ENCODE measurements around the gene KIF3A. TPM values are rescaled to one million over a fixed set of nuclear protein-coding genes. Genes with fewer than 3 reads are reported as not detected.

KIF3A gene
- total and polyA plus RNA-seq, 2 experiments from 2014 or later, result 11.2 to 19.7 TPM

GRCh38 chr5:132667309-132667708 is 70.0 kb downstream of the KIF3A start:
- Histone ChIP-seq H3K36me3 (ENCODE audit: insufficient read depth) (no peaks in the 10 kb centered on the region), H3K4me1 (ENCODE audit: insufficient read depth) (no peaks in the 10 kb centered on the region), H3K27me3 (ENCODE audit: insufficient read depth) (no peaks in the 10 kb centered on the region), H3F3A (replicated peaks; ENCODE audit: low read depth) (no peaks in the 10 kb centered on the region), H4K20me1 (replicated peaks; ENCODE audit: insufficient read depth) (no peaks in the 10 kb centered on the region), H3K9me2 (ENCODE audit: insufficient read depth) (peaks cover 2% of the 10 kb centered on the region; the same call in 1 of the 2 replicates), H3K4me3 (no peak overlapping the region), H3K4me2 (no peak overlapping the region), H3K79me2 (replicated peaks; ENCODE audit: insufficient read depth) (no peaks in the 10 kb centered on the region), H2AFZ (no peak overlapping the region), H3K27ac (ENCODE audit: low read depth) (no peak overlapping the region)
- no peak for ATAC-seq
- no peaks in the 10 kb centered on the region; the same call in 2 of the 3 replicates for H3K36me3 Mint-ChIP-seq (ENCODE audit: low read depth)
- DNase-seq (ENCODE audit: low spot score), result no peak
- TF ChIP-seq EZH2phosphoT487 (IDR thresholded peaks at IDR 0.05; ENCODE audit: unreplicated experiment), result no peak
- no peak for TF ChIP-seq CREB1 (CRISPR knock-in tag; IDR thresholded peaks at IDR 0.05; ENCODE audit: low read depth)
- TF ChIP-seq CTCF (conservative IDR thresholded peaks at IDR 0.05; ENCODE audit: low read depth in 2 of 2), result no peak
- H3K4me3 Mint-ChIP-seq, result no peak overlapping the region
- peaks cover 17% of the 10 kb centered on the region for H3K4me1 Mint-ChIP-seq
- no peaks in the 10 kb centered on the region; the same call in 2 of the 3 replicates for H3K9me3 Mint-ChIP-seq
- no peak overlapping the region for H3K27ac Mint-ChIP-seq
- H3K27me3 Mint-ChIP-seq (ENCODE audit: insufficient read depth, low read depth, poor library complexity), result peaks cover 20% of the 10 kb centered on the region

DNA sequence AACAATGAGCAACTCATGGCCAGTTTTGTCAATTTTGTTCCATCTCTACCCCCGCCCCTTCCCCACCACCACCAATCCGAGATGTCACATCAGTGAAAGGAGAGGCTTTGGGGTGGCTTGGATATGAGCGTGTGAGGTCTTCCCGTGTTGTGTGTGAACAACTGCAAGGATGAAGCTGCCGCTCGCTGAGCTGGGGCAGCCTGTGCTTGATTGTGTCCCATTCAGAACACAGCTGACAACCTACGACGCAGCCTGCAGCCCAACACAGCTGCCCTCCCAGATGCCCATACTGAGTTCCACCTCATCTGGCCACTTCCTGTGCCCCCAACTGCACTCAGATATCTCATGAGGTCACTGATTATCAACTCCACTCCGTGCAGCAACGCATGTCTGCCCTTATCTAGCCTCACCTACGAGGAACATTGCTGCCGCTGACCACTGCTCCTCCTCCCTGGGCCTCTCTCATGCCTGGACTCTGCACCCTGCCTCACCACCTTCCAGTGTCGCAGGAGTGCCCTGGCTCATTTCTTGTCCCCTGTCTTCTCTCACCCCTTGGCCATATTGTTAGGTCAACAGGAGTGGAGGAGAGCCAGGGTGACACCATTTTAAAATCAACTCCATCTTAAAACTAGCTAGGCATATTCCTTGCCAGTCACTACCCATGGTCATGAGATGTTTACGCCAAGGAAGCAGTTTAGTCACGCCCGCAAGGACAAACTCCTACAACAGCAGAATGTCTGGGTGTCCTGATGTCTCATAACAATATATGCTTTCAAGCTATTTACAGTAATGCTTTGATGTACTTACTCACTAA is 70.8 kb downstream of the KIF3A start:
- peaks cover 17% of the 10 kb centered on the region for H3K4me1 Mint-ChIP-seq
- no peak overlapping the region for H3K4me3 Mint-ChIP-seq
- H3K36me3 Mint-ChIP-seq (ENCODE audit: low read depth), result no peaks in the 10 kb centered on the region; the same call in 2 of the 3 replicates
- Histone ChIP-seq H3F3A (replicated peaks; ENCODE audit: low read depth) (no peaks in the 10 kb centered on the region), H3K27me3 (ENCODE audit: insufficient read depth) (no peaks in the 10 kb centered on the region), H2AFZ (0 out of 2 replicates have a peak overlapping the region, but pooled peaks have one; percentile 14), H3K36me3 (ENCODE audit: insufficient read depth) (no peaks in the 10 kb centered on the region), H4K20me1 (replicated peaks; ENCODE audit: insufficient read depth) (no peaks in the 10 kb centered on the region), H3K4me3 (no peak overlapping the region), H3K27ac (ENCODE audit: low read depth) (no peak overlapping the region), H3K4me1 (ENCODE audit: insufficient read depth) (no peaks in the 10 kb centered on the region), H3K79me2 (replicated peaks; ENCODE audit: insufficient read depth) (no peaks in the 10 kb centered on the region), H3K4me2 (no peak overlapping the region), H3K9me2 (ENCODE audit: insufficient read depth) (peaks cover 2% of the 10 kb centered on the region; the same call in 1 of the 2 replicates)
- no peaks in the 10 kb centered on the region; the same call in 2 of the 3 replicates for H3K9me3 Mint-ChIP-seq
- DNase-seq (ENCODE audit: low spot score) (no peak), ATAC-seq (no peak)
- H3K27ac Mint-ChIP-seq, result no peak overlapping the region
- H3K27me3 Mint-ChIP-seq (ENCODE audit: insufficient read depth, low read depth, poor library complexity), result peaks cover 20% of the 10 kb centered on the region
- no peak for TF ChIP-seq ZNF114 (CRISPR knock-in tag; IDR thresholded peaks at IDR 0.05)
- TF ChIP-seq JUNB (IDR thresholded peaks at IDR 0.05; ENCODE audit: unreplicated experiment), result no peak
- TF ChIP-seq NANOG (IDR thresholded peaks at IDR 0.05; ENCODE audit: borderline replicate concordance), result no peak
- no peak for TF ChIP-seq ZNF462 (CRISPR knock-in tag; IDR thresholded peaks at IDR 0.05)
- TF ChIP-seq, protein P1, sequence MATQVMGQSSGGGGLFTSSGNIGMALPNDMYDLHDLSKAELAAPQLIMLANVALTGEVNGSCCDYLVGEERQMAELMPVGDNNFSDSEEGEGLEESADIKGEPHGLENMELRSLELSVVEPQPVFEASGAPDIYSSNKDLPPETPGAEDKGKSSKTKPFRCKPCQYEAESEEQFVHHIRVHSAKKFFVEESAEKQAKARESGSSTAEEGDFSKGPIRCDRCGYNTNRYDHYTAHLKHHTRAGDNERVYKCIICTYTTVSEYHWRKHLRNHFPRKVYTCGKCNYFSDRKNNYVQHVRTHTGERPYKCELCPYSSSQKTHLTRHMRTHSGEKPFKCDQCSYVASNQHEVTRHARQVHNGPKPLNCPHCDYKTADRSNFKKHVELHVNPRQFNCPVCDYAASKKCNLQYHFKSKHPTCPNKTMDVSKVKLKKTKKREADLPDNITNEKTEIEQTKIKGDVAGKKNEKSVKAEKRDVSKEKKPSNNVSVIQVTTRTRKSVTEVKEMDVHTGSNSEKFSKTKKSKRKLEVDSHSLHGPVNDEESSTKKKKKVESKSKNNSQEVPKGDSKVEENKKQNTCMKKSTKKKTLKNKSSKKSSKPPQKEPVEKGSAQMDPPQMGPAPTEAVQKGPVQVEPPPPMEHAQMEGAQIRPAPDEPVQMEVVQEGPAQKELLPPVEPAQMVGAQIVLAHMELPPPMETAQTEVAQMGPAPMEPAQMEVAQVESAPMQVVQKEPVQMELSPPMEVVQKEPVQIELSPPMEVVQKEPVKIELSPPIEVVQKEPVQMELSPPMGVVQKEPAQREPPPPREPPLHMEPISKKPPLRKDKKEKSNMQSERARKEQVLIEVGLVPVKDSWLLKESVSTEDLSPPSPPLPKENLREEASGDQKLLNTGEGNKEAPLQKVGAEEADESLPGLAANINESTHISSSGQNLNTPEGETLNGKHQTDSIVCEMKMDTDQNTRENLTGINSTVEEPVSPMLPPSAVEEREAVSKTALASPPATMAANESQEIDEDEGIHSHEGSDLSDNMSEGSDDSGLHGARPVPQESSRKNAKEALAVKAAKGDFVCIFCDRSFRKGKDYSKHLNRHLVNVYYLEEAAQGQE (IDR thresholded peaks at IDR 0.05; ENCODE audit: unreplicated experiment), result no peak
- TF ChIP-seq EZH2phosphoT487 (IDR thresholded peaks at IDR 0.05; ENCODE audit: unreplicated experiment), result no peak
- TF ChIP-seq ZNF331 (CRISPR knock-in tag; IDR thresholded peaks at IDR 0.05; ENCODE audit: low read depth), result no peak
